ENCODE measurements around the gene OPN1MW3.
"Not testable (repeated sequence)": the region's sequence is repeated elsewhere in the genome, so short reads cannot be mapped to it uniquely, and the experiment has no call there.

OPN1MW3 gene

DNA sequence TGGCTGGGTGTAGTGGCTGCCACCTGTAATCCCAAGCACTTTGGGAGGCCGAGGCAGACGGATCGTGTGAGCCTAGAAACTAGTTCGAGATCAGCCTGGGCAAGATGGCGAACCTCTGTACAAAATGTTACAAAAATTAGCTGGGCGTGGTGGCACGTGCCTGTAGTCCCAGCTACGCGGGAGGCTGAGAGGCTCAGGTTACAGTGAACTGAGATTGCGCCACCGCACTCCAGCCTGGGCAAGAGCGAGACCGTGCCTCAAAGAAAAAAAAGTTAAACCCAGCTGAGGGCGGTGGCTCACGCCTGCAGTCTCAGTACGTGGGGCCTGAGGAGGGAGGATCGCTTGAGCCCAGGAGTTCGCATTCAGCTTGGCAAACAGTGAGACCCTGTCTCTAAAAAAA, 39.3 kb downstream of the OPN1MW3 start:
- no peak for DNase-seq (ENCODE audit: low read depth)

DNA sequence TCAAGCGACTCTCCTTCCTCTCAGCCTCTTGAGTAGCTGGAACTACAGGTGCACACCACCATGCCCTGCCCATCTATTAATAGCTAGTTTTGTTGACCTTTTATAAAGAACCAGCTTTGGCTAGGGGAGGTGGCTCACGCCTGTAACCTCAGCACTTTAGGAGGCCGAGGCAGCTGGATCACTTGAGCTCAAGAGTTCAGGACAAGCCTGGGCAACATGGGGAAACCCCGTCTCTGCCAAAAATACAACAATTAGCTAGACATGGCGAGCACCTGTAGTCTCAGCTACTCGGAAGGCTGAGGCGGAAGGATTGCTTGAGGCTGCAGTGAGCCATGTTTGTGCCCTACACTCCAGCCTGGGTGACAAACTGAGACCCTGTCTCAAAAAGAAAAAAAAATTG, 40.9 kb downstream of the OPN1MW3 start:
- no peak for DNase-seq (ENCODE audit: low read depth)

DNA sequence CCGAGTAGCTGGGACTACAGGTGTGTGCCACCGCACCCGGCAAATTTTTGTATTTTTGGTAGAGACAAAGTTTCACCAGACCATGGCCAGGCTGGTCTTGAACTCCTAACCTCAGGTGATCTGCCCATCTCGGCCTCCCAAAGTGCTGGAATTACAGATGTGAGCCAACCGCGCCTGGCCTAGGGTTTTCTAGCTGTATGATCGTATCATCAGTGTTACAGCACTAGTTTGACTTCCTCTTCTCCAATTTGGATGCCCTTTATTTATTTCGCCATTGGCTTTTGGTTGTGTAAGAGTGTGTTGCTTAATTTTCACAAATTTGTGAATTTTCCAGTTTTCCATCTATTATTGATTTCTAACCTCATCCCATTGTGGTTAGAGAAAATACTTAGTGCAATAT, 43.4 kb downstream of the OPN1MW3 start:
- no peak for DNase-seq (ENCODE audit: low read depth)

DNA sequence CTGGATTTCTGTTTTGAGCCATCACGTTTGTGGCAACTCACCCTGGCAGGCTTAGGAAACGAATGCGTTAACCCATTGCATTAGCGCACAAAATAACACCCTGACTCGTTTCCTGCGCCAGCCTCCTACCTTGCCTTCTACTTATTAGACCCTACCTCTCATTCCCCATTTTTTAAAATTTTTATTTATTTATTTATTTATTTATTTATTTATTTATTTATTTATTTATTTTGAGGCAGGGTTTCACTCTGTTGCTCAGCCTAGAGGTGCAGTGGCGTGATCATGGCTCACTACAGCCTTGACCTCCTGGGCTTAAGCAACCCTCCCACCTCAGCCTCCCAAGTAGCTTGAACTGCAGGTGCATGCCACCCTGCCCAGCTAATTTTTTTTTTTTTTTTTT, 45.6 kb downstream of the OPN1MW3 start:
- DNase-seq (ENCODE audit: low read depth): not testable (repeated sequence)

DNA sequence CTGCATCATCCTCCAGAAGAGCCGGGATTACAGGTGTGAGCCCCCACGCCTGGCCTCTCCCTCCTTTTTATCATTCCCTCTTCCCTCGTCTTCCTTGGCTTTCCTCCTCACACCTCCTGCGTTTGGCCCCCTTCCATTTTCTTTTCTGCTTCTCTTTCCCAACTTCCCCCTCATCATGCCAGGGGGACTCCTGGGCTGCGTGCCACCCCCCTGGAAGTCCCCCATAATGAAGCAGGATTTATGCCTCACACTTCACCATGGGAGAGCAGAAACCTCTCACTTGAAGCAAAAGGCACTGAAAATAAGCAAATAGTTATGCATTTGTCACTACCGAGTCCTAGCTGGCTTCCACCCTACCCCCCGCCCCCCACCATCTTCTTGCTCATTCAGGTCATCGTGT, 46.1 kb downstream of the OPN1MW3 start:
- DNase-seq (ENCODE audit: low read depth): no peak

DNA sequence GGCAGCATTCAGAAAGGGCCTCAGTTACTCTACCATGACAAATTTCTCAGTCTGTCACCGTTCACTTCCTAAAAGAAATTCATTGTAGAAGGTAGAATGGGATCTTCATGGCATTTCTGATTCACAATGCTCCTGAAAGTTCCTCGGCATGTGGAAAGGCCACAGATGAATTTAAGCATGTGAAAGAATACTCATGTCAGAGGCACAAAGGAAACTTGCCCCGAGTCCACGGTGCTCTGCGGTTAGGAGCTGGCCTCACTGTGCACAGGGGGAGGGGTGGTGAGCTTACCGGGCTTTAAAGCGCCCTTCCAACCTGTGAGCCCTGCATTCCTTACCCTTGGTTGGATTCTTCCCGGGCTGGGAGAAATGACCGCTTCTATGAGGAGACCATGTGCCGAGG, 47.5 kb downstream of the OPN1MW3 start:
- DNase-seq (ENCODE audit: low read depth): no peak

DNA sequence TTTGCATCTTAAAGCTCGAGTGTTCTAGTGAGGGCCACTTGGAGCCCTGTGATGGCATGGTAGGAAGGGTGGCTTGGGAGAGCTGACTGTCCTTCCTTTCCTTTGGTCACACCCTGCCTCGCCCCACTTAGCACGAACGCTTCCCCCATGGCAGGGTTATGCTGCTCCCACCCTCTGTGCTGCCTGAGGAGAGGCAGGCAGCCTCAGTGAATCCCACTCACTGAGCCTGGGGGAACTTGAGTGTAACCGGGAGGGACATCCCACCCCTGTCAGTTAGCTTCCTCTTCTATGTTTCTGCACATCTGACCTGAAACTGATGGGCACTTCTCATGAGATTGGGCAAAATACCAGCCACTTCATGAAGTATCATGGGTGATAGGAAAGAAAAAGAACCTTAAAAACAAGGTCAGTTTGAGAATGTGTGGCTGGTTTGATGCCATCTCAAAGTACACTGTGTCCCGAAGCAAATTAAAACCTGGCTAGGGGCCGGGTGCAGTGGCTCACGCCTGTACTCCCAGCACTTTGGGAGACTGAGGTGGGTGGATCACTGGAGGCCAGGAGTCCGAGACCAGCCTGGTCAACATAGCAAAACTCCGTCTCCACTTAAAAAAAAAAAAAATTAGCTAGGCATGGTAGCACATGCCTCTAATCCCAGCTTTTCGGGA, 48.3 kb downstream of the OPN1MW3 start:
- no peak for DNase-seq (ENCODE audit: low read depth)

DNA sequence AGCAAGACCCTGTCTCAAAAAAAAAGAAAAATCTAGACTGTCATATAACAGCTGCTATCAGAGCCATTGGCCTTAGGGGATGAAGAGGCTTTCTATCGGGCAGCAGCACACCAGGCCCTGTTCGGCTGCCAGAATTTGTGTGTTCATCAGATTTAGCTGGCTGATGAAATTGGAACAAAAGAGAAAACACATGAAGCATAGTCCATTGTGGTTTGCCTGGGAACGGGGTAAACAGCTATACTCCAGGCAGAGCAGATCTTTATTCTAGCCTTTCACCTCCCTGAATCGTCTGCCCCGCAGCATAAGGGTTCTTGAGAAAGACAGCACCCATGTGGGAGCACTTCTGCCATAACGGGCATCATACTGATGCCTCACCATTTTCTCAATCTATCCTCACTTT, 49.8 kb downstream of the OPN1MW3 start:
- DNase-seq (ENCODE audit: low read depth): no peak

DNA sequence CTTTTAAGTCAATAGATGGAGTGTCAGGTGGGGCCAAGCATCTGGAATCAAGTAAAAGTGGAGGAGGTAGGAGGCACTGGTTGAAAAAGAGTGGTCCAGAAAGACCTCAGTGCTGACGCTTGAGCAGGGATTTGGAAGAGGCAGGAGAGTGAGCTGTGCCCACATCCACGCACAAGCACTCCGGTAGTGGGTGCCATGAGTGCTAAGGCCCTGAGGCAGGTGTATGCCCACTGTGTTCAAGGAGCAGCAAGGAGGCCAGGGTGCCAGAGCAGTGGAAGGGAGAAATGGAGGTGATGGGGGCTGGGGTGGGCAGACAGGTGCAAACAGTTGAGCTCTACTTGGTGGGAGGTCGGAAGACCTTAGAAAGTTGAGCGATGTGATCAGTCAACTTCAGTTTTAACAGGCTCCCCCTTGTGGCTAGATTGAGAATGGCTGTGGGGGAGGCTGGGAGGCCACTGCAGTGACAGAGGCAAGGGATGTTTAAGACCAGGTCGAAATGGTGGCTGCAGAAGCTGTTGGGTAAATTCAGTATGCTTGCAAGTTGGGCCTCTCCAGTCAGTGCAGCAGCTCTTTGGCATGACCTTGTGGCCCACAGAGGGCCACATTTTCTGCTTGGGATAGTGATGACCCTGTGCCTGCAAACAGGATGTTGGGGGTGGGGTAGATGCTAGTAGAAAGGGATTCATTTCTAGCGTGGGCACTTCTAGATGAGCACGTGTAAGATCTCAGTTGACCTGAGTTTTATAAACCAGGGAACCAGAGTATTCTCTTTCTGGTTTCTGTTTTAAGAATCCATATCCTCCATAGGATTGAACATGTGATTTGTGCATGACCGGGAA, 50.9 kb downstream of the OPN1MW3 start:
- DNase-seq (ENCODE audit: low read depth): peak; percentile 72

DNA sequence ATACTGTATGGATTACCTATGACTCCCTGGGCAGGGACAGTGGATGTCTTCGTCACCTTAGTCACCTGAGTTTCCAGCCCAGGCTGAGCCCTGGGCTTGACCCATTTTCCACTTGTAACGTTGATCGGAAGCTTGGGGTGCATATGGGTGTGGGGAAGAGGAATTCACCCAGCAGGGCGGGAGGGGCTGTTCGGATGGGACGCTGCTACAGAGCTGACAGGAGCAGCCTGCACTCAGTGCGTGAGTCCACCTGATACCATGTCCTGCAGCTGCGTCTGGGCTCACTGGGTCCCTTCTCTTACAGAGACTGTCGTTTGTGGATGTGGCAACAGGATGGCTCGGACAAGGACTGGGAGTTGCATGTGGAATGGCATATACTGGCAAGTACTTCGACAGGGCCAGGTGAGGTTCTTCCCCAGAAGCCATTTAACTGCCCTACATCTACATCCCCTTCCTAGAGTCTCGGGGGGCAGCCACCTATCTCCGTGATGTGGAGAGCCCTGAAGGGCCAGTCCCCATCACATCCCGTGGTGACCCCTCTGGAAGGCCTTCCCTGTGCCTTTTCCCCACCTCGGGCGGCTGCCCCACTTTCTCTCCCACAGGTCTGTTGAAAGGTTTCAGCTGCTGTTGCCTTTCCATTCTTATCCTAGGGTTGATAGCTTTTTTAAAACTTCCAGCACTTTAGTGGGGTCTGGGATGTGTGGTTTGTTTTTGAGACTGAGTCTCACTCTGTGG, 51.8 kb downstream of the OPN1MW3 start:
- no peak for DNase-seq (ENCODE audit: low read depth)

DNA sequence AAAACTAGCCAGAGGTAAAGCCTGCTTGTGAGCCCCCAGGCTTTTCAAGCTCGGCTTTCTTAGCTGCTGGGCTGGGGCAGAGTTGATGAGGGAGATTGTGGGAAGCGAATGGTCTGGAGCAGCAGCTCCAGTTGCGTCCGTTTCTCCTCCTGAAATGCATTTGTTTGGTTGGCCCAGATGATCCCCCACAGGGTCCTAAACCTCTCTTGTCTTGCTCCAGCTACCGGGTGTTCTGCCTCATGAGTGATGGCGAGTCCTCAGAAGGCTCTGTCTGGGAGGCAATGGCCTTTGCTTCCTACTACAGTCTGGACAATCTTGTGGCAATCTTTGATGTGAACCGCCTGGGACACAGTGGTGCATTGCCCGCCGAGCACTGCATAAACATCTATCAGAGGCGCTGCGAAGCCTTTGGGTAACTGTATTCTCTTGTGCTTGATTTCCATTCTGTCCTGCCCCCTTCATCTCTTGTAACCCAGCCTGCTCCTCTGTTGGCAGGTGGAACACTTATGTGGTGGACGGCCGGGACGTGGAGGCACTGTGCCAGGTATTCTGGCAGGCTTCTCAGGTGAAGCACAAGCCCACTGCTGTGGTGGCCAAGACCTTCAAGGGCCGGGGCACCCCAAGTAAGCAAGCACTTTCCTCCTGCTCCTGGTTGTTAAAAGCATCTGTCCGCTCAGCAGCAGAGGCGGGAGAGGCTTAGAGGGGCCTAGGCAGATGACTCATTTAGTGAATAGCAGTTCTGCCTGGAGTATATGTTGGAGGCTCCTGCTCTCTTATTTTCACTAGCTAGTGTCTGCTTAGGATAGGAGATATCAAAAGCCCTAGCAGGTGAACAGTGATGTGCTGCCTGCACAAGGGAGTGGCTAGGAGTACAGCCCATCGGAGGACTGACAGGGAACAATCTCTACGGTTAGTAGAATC, 53.5 kb downstream of the OPN1MW3 start:
- no peak for DNase-seq (ENCODE audit: low read depth)

DNA sequence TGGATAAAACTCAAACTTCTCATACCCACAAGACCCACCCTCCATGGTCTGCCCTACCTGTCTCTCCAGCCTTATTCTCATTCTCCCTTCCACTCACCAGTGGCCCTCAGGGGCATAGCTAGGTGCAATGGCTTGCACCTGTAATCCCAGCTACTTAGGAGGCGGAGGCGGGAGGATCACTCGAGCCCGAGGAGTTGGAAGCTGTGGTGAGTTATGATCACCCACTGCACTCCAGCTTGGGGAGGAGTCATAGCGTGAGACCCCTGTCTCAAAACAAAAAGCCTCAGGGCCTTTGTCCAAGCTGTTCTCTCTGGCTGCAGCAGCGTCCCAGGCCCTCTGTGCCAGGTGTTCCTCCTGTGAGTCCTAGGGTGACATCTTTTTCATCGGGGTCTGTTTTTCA, 54.7 kb downstream of the OPN1MW3 start:
- DNase-seq (ENCODE audit: low read depth): no peak

DNA sequence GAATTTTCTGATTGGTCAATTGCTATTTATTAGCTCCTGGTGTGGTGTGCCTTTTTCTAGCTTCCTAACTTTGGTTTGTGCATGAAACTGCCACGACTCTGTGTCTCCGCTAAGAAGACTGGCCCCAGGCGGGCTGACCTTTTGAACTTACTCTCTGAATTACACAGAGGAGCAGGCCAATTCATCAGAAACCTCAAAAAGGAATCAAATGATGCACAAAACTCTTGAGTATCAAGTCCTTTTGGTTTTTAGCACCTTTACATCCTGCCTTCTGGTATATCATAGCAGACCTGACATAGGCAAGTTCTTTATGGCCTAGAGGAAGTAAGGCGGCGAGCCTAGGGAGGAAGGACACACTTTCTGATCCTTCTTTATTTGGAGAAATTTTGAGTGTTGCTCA, 55.8 kb downstream of the OPN1MW3 start:
- no peak for DNase-seq (ENCODE audit: low read depth)

DNA sequence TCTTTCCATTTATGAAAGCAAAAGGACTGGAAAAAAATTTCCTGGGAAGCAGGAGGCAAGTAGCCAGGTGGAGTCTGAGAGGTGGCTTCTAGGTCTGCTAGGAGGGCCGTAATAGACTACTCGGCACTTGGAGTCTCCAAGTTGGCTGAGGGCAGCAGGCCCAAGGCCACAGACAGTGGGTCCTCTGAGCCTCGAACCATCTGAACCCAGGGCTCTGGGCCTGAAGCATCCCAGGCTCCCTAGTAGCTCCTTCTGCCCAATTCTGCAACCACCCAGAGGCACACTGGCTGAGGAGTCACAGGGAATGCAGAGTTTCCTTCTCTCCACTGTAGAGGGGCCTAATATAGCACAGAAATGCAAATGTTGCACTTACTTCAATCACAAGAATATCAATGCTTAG, 58.0 kb downstream of the OPN1MW3 start:
- DNase-seq (ENCODE audit: low read depth): no peak

DNA sequence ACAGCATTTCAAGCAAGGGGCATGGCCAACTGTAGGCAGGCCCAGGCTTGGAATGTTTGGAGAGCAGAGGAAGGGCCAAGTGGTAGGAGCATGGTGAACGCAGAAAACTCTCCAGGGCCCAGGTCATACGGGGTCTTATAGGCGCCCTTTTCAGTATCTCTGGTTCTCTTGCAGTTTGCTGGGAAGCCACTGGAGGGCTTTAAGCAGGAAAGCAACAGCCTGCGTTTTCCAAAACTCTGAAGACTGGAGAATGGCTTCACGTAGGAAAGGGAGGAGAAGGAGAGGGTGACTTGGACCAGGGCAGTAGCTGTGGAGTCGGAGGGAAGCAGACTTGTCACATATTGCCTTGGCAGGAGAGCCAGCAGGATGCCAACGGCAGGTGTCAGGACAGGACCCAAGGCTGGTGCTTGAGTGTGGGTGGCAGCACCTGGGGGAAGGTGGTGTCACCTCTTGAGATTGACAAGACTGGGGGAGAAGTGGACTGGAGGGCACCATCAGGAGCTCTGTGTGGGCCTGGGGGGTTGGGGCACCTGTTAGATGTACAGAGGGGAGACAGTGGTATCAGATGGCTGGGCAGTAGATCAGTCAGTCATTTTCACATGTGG, 60.1 kb downstream of the OPN1MW3 start:
- no peak for DNase-seq (ENCODE audit: low read depth)

DNA sequence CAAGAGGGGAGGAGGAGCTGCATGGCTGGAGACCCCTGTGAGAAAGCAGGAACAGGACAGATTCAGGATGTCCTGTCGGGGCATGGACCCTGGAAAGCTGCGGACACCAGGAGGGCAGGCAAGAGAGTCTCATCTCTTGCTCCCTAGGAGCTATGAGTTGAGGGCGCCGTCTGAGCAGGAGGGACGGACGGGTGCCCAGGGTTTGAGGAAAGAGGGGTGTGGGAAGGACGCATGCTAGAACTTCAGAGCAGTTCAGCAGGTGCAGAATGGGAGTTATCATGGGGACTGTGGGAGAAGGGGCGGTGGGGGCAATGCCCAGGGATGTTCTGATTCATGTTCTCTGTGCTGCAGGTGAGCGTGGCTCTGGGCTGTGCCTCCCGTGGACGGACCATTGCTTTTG, 63.0 kb downstream of the OPN1MW3 start:
- no peak for DNase-seq (ENCODE audit: low read depth)
